ENCODE data around the gene CDK9. TPM values are rescaled to one million over a fixed set of nuclear protein-coding genes. Genes with fewer than 3 reads are reported as not detected.

The CDK9 gene
- total RNA-seq, 1 donor from 2014 or later = 28.4 TPM

- no peak for DNase-seq (ENCODE audit: low read depth)
- TF ChIP-seq CTCF (conservative IDR thresholded peaks at IDR 0.05; ENCODE audit: low read depth, low read length) = no peak
- no peak overlapping the region for H3K4me3 ChIP-seq (ENCODE audit: low read depth, low read length)
Observed at GRCh38 chr9:127781806-127782205, 4.0 kb upstream of the CDK9 start.

- TF ChIP-seq CTCF (conservative IDR thresholded peaks at IDR 0.05; ENCODE audit: low read depth, low read length) = no peak
- DNase-seq (ENCODE audit: low read depth) = no peak
- H3K4me3 ChIP-seq (ENCODE audit: low read depth, low read length) = no peak overlapping the region
Observed at GRCh38 chr9:127783111-127784008, 2.5 kb upstream of the CDK9 start.

- H3K4me3 ChIP-seq (ENCODE audit: low read depth, low read length) = peak overlapping the region; percentile 95
- no peak for DNase-seq (ENCODE audit: low read depth)
- peak; percentile 68 for TF ChIP-seq CTCF (conservative IDR thresholded peaks at IDR 0.05; ENCODE audit: low read depth, low read length)
Observed at GRCh38 chr9:127785023-127785932, 556 bp upstream of the CDK9 start.

GRCh38 chr9:127786773-127787104 is 905 bp downstream of the CDK9 start:
- peak overlapping the region; percentile 95 for H3K4me3 ChIP-seq (ENCODE audit: low read depth, low read length)
- no peak for DNase-seq (ENCODE audit: low read depth)
- TF ChIP-seq CTCF (conservative IDR thresholded peaks at IDR 0.05; ENCODE audit: low read depth, low read length) = peak; percentile 57

- TF ChIP-seq CTCF (conservative IDR thresholded peaks at IDR 0.05; ENCODE audit: low read depth, low read length) = no peak
- H3K4me3 ChIP-seq (ENCODE audit: low read depth, low read length) = no peak overlapping the region
- DNase-seq (ENCODE audit: low read depth) = no peak
Observed at GRCh38 chr9:127788337-127789011, 2.6 kb downstream of the CDK9 start.

GRCh38 chr9:127789179-127789578 is 3.3 kb downstream of the CDK9 start:
- no peak for TF ChIP-seq CTCF (conservative IDR thresholded peaks at IDR 0.05; ENCODE audit: low read depth, low read length)
- H3K4me3 ChIP-seq (ENCODE audit: low read depth, low read length) = no peak overlapping the region
- no peak for DNase-seq (ENCODE audit: low read depth)

Data from epithelial cell of proximal tubule (primary cell).